HepG2 (cell line): ENCODE data around the gene IQSEC1. TPM values are rescaled to one million over a fixed set of nuclear protein-coding genes. Genes with fewer than 3 reads are reported as not detected.
A peak's percentile ranks its signal among the peaks of the same experiment; 100 is the strongest.

Experiments
- ATAC-seq: fragments of 200-7000 bp; cut with Tn5 transposase; 3 replicates; pipeline ENCODE4 v1.9.1; 2020; ENCODE audit warnings: mild to moderate bottlenecking, moderate library complexity
- BruUV-seq: library from RNA; stranded (reverse); fragments of 400-500 nt; replicated peaks from 2 replicates; lab custom pipeline; 2021; lab: Mats Ljungman, UMichigan
- CTCF ChIA-PET: fragments of 300-600 bp; formaldehyde crosslinking; extraction: SDS; loops from one replicate; lab custom pipeline; 2021; ENCODE audit warnings: low total read pairs, inconsistent platforms, low intra/inter-chr PET ratio; lab: Yijun Ruan, JAX
- POLR2A ChIA-PET: fragments of 350-600 bp; sonication (Branson Sonifier 250); formaldehyde crosslinking; loops from one replicate; lab custom pipeline; 2020; ENCODE audit warnings: antibody characterized with exemption, inconsistent platforms; lab: Yijun Ruan, JAX
- DNase-seq: peaks from one replicate; pipeline ENCODE4 v3.0.0-alpha.2; 2015; ENCODE audit warnings: low spot score
- FAIRE-seq: peaks from 3 replicates; lab custom pipeline; 2011; peaks lifted over from hg19 to GRCh38; lab: Jason Lieb, UNC
- H2AFZ ChIP-seq: one replicate; pipeline ENCODE4 v1.6.1; 2011; ENCODE audit warnings: low read length, inconsistent platforms
- H3K27ac ChIP-seq: fragments of 300-600 bp; 3 replicates; pipeline ENCODE4 v1.8.0; 2011; ENCODE audit warnings: mixed run types, mild to moderate bottlenecking, mixed read lengths, low read length, inconsistent platforms; ENCODE audit not compliant: insufficient read depth; ENCODE audit errors: extremely low read length
- H3K27me3 ChIP-seq, 2 experiments: fragments of 200-600 bp in 1 of 2; 2 replicates in 1 of 2; 3 replicates in 1 of 2; pipeline versions ENCODE4 v1.6.0 to v1.8.0; 2011; ENCODE audit warnings: low read length in 2 of 2, mild to moderate bottlenecking in 2 of 2, moderate library complexity in 2 of 2, inconsistent platforms in 1 of 2; ENCODE audit not compliant: insufficient read depth in 2 of 2, control insufficient read depth in 1 of 2
- H3K36me3 ChIP-seq, 2 experiments: fragments of 200-600 bp in 1 of 2; replicated peaks in 1 of 2; 2 replicates in 1 of 2; 3 replicates in 1 of 2; pipeline versions ENCODE4 v1.5.1 to v1.8.0; 2011; ENCODE audit warnings: low read length in 2 of 2, inconsistent platforms in 1 of 2; ENCODE audit not compliant: insufficient read depth in 2 of 2, control insufficient read depth in 1 of 2
- H3K4me1 ChIP-seq: 2 replicates; pipeline ENCODE4 v1.5.1; 2012; ENCODE audit warnings: low read length, inconsistent platforms; ENCODE audit not compliant: insufficient read depth
- H3K4me2 ChIP-seq: 2 replicates; pipeline ENCODE4 v1.6.0; 2011; ENCODE audit warnings: low read depth, low read length, inconsistent platforms
- H3K4me3 ChIP-seq, 3 experiments: fragments of 200-600 bp in 1 of 3; sonication (generic), shearing (Covaris generic) in 1 of 3; replicated peaks in 1 of 3; 2 replicates each; pipeline ENCODE4 v1.5.1; 2011 to 2016; ENCODE audit warnings: low read length in 3 of 3, inconsistent platforms in 2 of 3, low read depth in 2 of 3, mild to moderate bottlenecking in 2 of 3, control low read depth in 1 of 3, mixed read lengths in 1 of 3; ENCODE audit not compliant: insufficient read depth in 1 of 3
- H3K79me2 ChIP-seq: one replicate; pipeline ENCODE4 v1.6.1; 2011; ENCODE audit warnings: low read length, inconsistent platforms; ENCODE audit not compliant: insufficient read depth
- H3K9ac ChIP-seq: 2 replicates; pipeline ENCODE4 v1.6.0; 2011; ENCODE audit warnings: mild to moderate bottlenecking, low read depth, low read length, inconsistent platforms; ENCODE audit not compliant: insufficient read depth
- H3K9me3 ChIP-seq: 2 replicates; pipeline ENCODE4 v1.5.1; 2012; ENCODE audit warnings: mild to moderate bottlenecking, low read length
- H4K20me1 ChIP-seq: 2 replicates; pipeline ENCODE4 v1.6.0; 2011; ENCODE audit warnings: inconsistent platforms, mild to moderate bottlenecking, low read length, moderate library complexity; ENCODE audit not compliant: insufficient read depth
- ADNP ChIP-seq: sonication (generic); formaldehyde crosslinking; IDR thresholded peaks from 2 replicates; pipeline ENCODE4 v1.4.0; 2020; ENCODE audit warnings: missing genetic modification reagents
- AGO2 ChIP-seq: fragments of 200-400 bp; formaldehyde crosslinking; optimal IDR thresholded peaks from 2 replicates; pipeline ENCODE3; 2017; ENCODE audit warnings: mild to moderate bottlenecking, low read depth, low read length, moderate library complexity
- AKAP8 ChIP-seq: sonication (generic); formaldehyde crosslinking; IDR thresholded peaks from 2 replicates; pipeline ENCODE4 v1.5.1; 2020; ENCODE audit warnings: mild to moderate bottlenecking, missing genetic modification reagents
- CBX2 ChIP-seq, 2 experiments: fragments of 200-600 bp in 1 of 2; sonication (generic); formaldehyde crosslinking in 1 of 2; IDR thresholded peaks; 2 replicates each; pipeline versions ENCODE4 v1.7.0 to v1.8.1; 2018 to 2022; ENCODE audit warnings: low read depth in 2 of 2, low read length in 1 of 2, mild to moderate bottlenecking in 1 of 2, missing genetic modification reagents in 1 of 2
- GFI1 ChIP-seq: sonication (generic); formaldehyde crosslinking; IDR thresholded peaks from 2 replicates; pipeline ENCODE4 v1.5.0; 2020; ENCODE audit warnings: missing genetic modification reagents, mild to moderate bottlenecking, borderline replicate concordance
- NFE2 ChIP-seq: sonication (generic); formaldehyde crosslinking; IDR thresholded peaks from 2 replicates; pipeline ENCODE4 v1.4.0; 2020; ENCODE audit warnings: missing genetic modification reagents
- PAWR ChIP-seq: sonication (generic); formaldehyde crosslinking; IDR thresholded peaks from 2 replicates; pipeline ENCODE4 v1.4.0; 2020; ENCODE audit warnings: missing genetic modification reagents, mild to moderate bottlenecking, borderline replicate concordance
- RAD51 ChIP-seq: fragments of 450-650 bp; IDR thresholded peaks from 2 replicates; pipeline ENCODE4 v1.6.1; 2016; ENCODE audit warnings: borderline replicate concordance
- RBM22 ChIP-seq: fragments of 200-400 bp; formaldehyde crosslinking; optimal IDR thresholded peaks from 2 replicates; pipeline ENCODE3; 2017; ENCODE audit warnings: mild to moderate bottlenecking, low read length, moderate library complexity
- RCOR2 ChIP-seq: IDR thresholded peaks from 2 replicates; pipeline ENCODE4 v1.6.1; 2016; ENCODE audit warnings: missing biosample characterization, missing genetic modification reagents
- SALL1 ChIP-seq: sonication (generic); formaldehyde crosslinking; IDR thresholded peaks from 2 replicates; pipeline ENCODE4 v1.8.0; 2022; ENCODE audit warnings: mild to moderate bottlenecking, missing genetic modification reagents
- TBX2 ChIP-seq: sonication (generic); formaldehyde crosslinking; IDR thresholded peaks from 2 replicates; pipeline ENCODE4 v1.5.0; 2020; ENCODE audit warnings: missing genetic modification reagents, mild to moderate bottlenecking, borderline replicate concordance
- ZNF614 ChIP-seq: IDR thresholded peaks from 2 replicates; pipeline ENCODE4 v1.6.1; 2018; ENCODE audit warnings: missing biosample characterization, missing genetic modification reagents, inconsistent platforms, borderline replicate concordance
- ZNF670 ChIP-seq: sonication (generic); formaldehyde crosslinking; IDR thresholded peaks from 2 replicates; pipeline ENCODE4 v1.8.0; 2022; ENCODE audit warnings: mild to moderate bottlenecking, missing genetic modification reagents, borderline replicate concordance
- WGBS: methylation state at CpG from one replicate; pipeline ENCODE4 v1.1.6; 2017; ENCODE audit warnings: low lambda C conversion rate; 5-methylcytosine and 5-hydroxymethylcytosine counted together
- in situ Hi-C: cut with HindIII; loops from 2 replicates; pipeline ENCODE4 v1.10.0; 2017; ENCODE audit warnings: low pct_unique_long_range_greater_than_20kb; ENCODE audit not compliant: extremely low pct_ligation_motif_present
- intact Hi-C: fragments of 100-400 bp; cut with micrococcal nuclease; formaldehyde crosslinking; loops from one replicate; pipeline ENCODE4 v1.10.0; 2022; ENCODE audit not compliant: unreplicated experiment
- polyA plus RNA-seq, 8 experiments: library from polyadenylated mRNA; depleted of rRNA in 3 of 8; stranded (reverse) in 7 of 8; unstranded in 1 of 8; fragments of >200 nt; fragmentation: Illumina TruSeq in 4 of 8; extraction: Trizol in 4 of 8; gene quantifications; 2 replicates each; pipeline versions ENCODE4 v1.2.1 to v1.2.3, GENCODE V29; 2011 to 2016; ENCODE audit warnings: low read depth in 4 of 8, missing spikeins in 1 of 8, mixed read lengths in 1 of 8; ENCODE audit not compliant: insufficient read depth in 1 of 8
- total RNA-seq, 5 experiments: library from RNA; depleted of rRNA; stranded (reverse); fragments of >200 nt; fragmentation: Illumina TruSeq; extraction: Trizol; gene quantifications; 2 replicates each; pipeline ENCODE4 v1.2.3, GENCODE V29; 2016; ENCODE audit warnings: low read depth in 1 of 5
- TF ChIP-seq, protein P1 (sequence below): sonication (generic); formaldehyde crosslinking; IDR thresholded peaks from 2 replicates; pipeline ENCODE4 v1.5.1; 2020; ENCODE audit warnings: missing genetic modification reagents, mild to moderate bottlenecking, borderline replicate concordance
- TF ChIP-seq, protein P2 (sequence below): sonication (generic); formaldehyde crosslinking; IDR thresholded peaks from 2 replicates; pipeline ENCODE4 v1.5.1; 2020; ENCODE audit warnings: mild to moderate bottlenecking, missing genetic modification reagents, moderate library complexity

IQSEC1 gene
- total and polyA plus RNA-seq, 2 of the 13 experiments (the other 11 are each of a cell fraction or from before 2014, with no cell fraction given): 17.4 to 20.2 TPM

DNA sequence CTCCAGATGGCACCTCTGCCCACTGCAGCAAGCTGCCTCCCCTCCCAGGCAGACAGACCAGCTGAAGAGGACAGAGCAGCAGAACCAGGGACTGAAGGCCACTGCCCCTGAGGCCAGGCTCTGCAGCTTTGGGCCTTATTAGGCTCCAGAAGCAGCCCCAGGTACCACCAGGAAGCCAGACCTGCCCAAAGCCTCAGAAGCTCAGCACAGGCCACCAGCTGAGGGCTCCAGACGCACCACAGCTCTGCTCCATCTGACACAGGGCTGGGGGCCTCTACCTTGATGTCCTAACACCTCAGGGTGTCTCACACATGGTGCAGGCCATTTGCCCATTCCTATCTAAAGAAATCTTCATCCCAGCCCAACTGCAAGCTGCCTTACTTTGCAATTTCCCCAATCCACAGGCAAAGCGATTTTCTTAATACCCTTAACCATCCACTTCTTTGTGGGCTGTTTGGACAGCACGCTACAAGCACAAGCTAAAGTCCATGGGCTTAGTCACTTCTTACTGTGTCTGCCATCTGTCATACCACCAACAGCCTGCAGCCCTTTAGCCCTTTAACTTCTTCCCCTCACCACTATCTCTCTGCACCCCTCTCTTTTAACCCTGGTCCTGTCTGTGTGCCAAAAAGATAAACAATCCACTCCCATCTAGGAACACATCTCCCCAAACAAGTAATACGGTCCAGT is 112.1 kb downstream of the IQSEC1 start:
- POLR2A ChIA-PET: interaction anchor here (0.6 kb wide), 2 partner anchors 32 to 1220 kb away, joined by 4 to 5 read pairs; no protein-coding TSS in a partner anchor
- CTCF ChIA-PET: no interaction called here
- intact Hi-C loops (no loop called here), in situ Hi-C loops (no loop called here)
- Histone ChIP-seq H3K79me2 (peaks cover 93% of the 10 kb centered on the region), H4K20me1 (peaks cover 78% of the 10 kb centered on the region), H3K27me3 (no peaks in the 10 kb centered on the region), H3K4me1 (peaks cover 72% of the 10 kb centered on the region), H3K9ac (no peak overlapping the region), H3K4me2 (peak overlapping the region; percentile 12; the same call in 1 of the 2 replicates), H3K4me3 (no peak overlapping the region), H3K36me3 (peaks cover 14 to 45% of the 10 kb centered on the region in 2 experiments; a peak in 4 of 5 replicates), H3K9me3 (no peaks in the 10 kb centered on the region), H2AFZ (no peak overlapping the region), H3K27ac (no peak overlapping the region)
- DNase-seq (no peak), ATAC-seq (no peak), FAIRE-seq (no peak)
- WGBS: 78% methylated on average over 3 of the region's 4 CpGs
- no TSS peak for BruUV-seq
- TF ChIP-seq RCOR2 (CRISPR knock-in tag) (no peak), AGO2 (peak; percentile 26), ZNF614 (CRISPR knock-in tag) (no peak), PAWR (no peak), RAD51 (no peak), SALL1 (CRISPR knock-in tag) (no peak), ZNF670 (CRISPR knock-in tag) (no peak), AKAP8 (no peak), GFI1 (CRISPR knock-in tag) (no peak), CBX2 (IDR thresholded peaks at IDR 0.05; ENCODE audit: low read depth, low read length) (no peak), CBX2 (CRISPR knock-in tag; IDR thresholded peaks at IDR 0.05; ENCODE audit: low read depth) (no peak), TBX2 (CRISPR knock-in tag) (peak; percentile 20; the same call in 1 of the 2 replicates), RBM22 (peak; percentile 36), NFE2 (CRISPR knock-in tag) (no peak), ADNP (CRISPR knock-in tag) (no peak)
- TF ChIP-seq, protein P1, sequence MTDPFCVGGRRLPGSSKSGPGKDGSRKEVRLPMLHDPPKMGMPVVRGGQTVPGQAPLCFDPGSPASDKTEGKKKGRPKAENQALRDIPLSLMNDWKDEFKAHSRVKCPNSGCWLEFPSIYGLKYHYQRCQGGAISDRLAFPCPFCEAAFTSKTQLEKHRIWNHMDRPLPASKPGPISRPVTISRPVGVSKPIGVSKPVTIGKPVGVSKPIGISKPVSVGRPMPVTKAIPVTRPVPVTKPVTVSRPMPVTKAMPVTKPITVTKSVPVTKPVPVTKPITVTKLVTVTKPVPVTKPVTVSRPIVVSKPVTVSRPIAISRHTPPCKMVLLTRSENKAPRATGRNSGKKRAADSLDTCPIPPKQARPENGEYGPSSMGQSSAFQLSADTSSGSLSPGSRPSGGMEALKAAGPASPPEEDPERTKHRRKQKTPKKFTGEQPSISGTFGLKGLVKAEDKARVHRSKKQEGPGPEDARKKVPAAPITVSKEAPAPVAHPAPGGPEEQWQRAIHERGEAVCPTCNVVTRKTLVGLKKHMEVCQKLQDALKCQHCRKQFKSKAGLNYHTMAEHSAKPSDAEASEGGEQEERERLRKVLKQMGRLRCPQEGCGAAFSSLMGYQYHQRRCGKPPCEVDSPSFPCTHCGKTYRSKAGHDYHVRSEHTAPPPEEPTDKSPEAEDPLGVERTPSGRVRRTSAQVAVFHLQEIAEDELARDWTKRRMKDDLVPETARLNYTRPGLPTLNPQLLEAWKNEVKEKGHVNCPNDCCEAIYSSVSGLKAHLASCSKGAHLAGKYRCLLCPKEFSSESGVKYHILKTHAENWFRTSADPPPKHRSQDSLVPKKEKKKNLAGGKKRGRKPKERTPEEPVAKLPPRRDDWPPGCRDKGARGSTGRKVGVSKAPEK (CRISPR knock-in tag): no peak
- TF ChIP-seq, protein P2, sequence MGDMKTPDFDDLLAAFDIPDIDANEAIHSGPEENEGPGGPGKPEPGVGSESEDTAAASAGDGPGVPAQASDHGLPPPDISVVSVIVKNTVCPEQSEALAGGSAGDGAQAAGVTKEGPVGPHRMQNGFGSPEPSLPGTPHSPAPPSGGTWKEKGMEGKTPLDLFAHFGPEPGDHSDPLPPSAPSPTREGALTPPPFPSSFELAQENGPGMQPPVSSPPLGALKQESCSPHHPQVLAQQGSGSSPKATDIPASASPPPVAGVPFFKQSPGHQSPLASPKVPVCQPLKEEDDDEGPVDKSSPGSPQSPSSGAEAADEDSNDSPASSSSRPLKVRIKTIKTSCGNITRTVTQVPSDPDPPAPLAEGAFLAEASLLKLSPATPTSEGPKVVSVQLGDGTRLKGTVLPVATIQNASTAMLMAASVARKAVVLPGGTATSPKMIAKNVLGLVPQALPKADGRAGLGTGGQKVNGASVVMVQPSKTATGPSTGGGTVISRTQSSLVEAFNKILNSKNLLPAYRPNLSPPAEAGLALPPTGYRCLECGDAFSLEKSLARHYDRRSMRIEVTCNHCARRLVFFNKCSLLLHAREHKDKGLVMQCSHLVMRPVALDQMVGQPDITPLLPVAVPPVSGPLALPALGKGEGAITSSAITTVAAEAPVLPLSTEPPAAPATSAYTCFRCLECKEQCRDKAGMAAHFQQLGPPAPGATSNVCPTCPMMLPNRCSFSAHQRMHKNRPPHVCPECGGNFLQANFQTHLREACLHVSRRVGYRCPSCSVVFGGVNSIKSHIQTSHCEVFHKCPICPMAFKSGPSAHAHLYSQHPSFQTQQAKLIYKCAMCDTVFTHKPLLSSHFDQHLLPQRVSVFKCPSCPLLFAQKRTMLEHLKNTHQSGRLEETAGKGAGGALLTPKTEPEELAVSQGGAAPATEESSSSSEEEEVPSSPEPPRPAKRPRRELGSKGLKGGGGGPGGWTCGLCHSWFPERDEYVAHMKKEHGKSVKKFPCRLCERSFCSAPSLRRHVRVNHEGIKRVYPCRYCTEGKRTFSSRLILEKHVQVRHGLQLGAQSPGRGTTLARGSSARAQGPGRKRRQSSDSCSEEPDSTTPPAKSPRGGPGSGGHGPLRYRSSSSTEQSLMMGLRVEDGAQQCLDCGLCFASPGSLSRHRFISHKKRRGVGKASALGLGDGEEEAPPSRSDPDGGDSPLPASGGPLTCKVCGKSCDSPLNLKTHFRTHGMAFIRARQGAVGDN (CRISPR knock-in tag): peak; percentile 24; the same call in 1 of the 2 replicates
